Smooth muscle cell (in vitro differentiated cells): ENCODE data around the gene GRK5. TPM values are rescaled to one million over a fixed set of nuclear protein-coding genes. Genes with fewer than 3 reads are reported as not detected.

Experiments used
- DNase-seq: peaks from one replicate; lab custom pipeline; 2025; ENCODE audit not compliant: unreplicated experiment; lab: John Stamatoyannopoulos, UW
- H2AFZ ChIP-seq: fragments of 200-600 bp; sonication (generic); 2 replicates; pipeline ENCODE4 v1.6.0; 2016; ENCODE audit warnings: antibody characterized with exemption, low read depth, mild to moderate bottlenecking
- H3F3A ChIP-seq: fragments of 200-600 bp; sonication (generic); 2 replicates; pipeline ENCODE4 v1.6.0; 2017; ENCODE audit warnings: antibody characterized with exemption, low read depth
- H3K27ac ChIP-seq: fragments of 200-600 bp; sonication (generic); 2 replicates; pipeline ENCODE4 v1.5.1; 2016; ENCODE audit warnings: low read depth, mild to moderate bottlenecking
- H3K27me3 ChIP-seq: fragments of 200-600 bp; sonication (generic); 2 replicates; pipeline ENCODE4 v1.6.1; 2016; ENCODE audit warnings: low read depth, mild to moderate bottlenecking
- H3K36me3 ChIP-seq: fragments of 200-600 bp; sonication (generic); 2 replicates; pipeline ENCODE4 v1.5.1; 2016; ENCODE audit warnings: low read depth
- H3K4me1 ChIP-seq: fragments of 200-600 bp; sonication (generic); 2 replicates; pipeline ENCODE4 v1.5.1; 2016; ENCODE audit warnings: low read depth
- H3K4me2 ChIP-seq: fragments of 200-600 bp; sonication (generic); 2 replicates; pipeline ENCODE4 v1.6.0; 2016; ENCODE audit warnings: mild to moderate bottlenecking
- H3K4me3 ChIP-seq: fragments of 200-600 bp; sonication (generic); 2 replicates; pipeline ENCODE4 v1.5.1; 2016; ENCODE audit warnings: mild to moderate bottlenecking
- H3K79me2 ChIP-seq: fragments of 200-600 bp; sonication (generic); 2 replicates; pipeline ENCODE4 v1.6.0; 2016; ENCODE audit warnings: low read depth, mild to moderate bottlenecking
- H3K9ac ChIP-seq: fragments of 200-600 bp; sonication (generic); 2 replicates; pipeline ENCODE4 v1.6.0; 2016; ENCODE audit warnings: low read depth
- H3K9me3 ChIP-seq: fragments of 200-600 bp; sonication (generic); replicated peaks from 2 replicates; pipeline ENCODE4 v1.5.1; 2016; ENCODE audit warnings: low read depth
- H4K20me1 ChIP-seq: fragments of 200-600 bp; sonication (generic); 2 replicates; pipeline ENCODE4 v1.6.0; 2016; ENCODE audit warnings: low read depth
- WGBS: methylation state at CpG from one replicate; pipeline ENCODE4 v1.1.7; 2016; ENCODE audit warnings: low lambda C conversion rate; 5-methylcytosine and 5-hydroxymethylcytosine counted together
- polyA plus RNA-seq: library from polyadenylated mRNA; unstranded; fragments of >200 nt; fragmentation: Nextera tagmentation; extraction: Ambion mirVana; gene quantifications from 2 replicates; pipeline ENCODE4 v1.2.1, GENCODE V29; 2016
- total RNA-seq: library from RNA; depleted of rRNA; stranded (reverse); fragments of >200 nt; gene quantifications from 2 replicates; pipeline ENCODE4 v1.2.3, GENCODE V29; 2014
- TF ChIP-seq, protein P1 (sequence below): fragments of 200-600 bp; sonication (generic); IDR thresholded peaks from 2 replicates; pipeline ENCODE4 v1.5.1; 2017; ENCODE audit warnings: borderline replicate concordance, mild to moderate bottlenecking, antibody characterized with exemption; ENCODE audit not compliant: insufficient read depth, poor library complexity, severe bottlenecking

GRK5 gene
- total and polyA plus RNA-seq, 2 experiments from 2014 or later = 4.4 to 5.2 TPM

DNA sequence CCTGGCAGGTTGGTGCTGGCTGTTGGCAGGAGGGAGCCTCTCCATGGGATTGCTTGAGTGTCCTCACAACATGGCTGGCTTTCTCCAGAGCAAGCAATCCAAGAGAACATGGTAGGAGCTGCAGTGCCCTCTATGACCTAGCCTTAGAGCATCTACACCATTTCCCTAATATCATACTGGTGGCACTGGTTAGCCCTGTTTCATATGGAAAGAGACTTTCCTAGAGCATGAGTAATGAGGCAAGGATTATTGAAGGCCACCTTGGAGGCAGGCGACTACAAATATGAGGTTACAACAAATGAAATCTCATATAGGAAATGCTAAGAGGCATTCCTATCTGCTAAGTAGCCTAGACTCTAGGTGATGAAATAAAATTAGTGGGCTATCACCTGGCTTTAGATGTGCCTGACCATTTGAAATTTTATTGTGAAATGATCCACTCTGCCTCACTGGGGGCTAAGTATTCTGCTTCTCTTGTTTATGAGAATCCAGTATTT is 181.5 kb downstream of the GRK5 start:
- TF ChIP-seq, protein P1, sequence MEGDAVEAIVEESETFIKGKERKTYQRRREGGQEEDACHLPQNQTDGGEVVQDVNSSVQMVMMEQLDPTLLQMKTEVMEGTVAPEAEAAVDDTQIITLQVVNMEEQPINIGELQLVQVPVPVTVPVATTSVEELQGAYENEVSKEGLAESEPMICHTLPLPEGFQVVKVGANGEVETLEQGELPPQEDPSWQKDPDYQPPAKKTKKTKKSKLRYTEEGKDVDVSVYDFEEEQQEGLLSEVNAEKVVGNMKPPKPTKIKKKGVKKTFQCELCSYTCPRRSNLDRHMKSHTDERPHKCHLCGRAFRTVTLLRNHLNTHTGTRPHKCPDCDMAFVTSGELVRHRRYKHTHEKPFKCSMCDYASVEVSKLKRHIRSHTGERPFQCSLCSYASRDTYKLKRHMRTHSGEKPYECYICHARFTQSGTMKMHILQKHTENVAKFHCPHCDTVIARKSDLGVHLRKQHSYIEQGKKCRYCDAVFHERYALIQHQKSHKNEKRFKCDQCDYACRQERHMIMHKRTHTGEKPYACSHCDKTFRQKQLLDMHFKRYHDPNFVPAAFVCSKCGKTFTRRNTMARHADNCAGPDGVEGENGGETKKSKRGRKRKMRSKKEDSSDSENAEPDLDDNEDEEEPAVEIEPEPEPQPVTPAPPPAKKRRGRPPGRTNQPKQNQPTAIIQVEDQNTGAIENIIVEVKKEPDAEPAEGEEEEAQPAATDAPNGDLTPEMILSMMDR = no peak
- H3F3A ChIP-seq = no peaks in the 10 kb centered on the region
- 100% methylated on average over 1 of the region's 1 CpG for WGBS

DNA sequence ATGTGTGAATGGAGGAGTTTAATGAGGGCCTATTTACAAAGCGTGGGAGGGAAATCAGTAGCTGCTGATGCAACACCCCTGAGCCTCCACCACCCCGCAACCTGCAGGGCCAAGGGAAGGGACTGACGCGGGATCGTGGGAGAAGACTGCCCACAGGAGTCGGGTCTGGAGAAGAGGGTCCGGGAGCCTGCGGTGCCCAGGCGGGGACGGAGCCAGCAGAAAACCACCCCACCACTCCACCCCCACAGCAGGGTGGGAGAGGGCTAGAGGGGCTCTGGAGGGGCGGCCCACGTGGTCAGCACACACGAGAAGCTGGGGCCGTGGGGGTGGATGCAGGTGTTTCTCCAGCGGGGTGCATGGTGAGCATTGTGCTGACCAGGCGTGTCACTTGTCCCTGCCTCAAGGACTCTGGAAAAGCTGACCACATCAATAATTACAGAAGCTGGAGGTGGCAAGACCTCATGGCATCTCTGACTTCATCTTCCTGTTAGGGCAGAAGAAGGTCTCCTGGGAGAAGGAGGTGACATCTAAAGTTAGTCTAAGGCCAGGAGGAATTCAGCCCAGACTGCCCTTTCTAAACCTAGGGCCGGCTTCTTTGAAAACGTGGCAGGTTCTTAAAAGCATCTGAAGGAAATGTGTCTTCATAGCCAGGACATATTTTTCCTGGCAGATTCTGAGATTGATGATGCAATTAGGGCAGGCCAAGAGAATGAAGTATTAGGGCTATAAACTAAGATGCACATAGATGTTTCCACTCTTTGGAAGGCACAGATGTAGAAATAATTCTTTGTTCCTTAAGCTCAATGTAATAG is 184.3 kb downstream of the GRK5 start:
- no peaks in the 10 kb centered on the region for H3K9me3 ChIP-seq
- TF ChIP-seq, protein P1 = no peak
- H2AFZ ChIP-seq = no peak overlapping the region
- H3K79me2 ChIP-seq = no peaks in the 10 kb centered on the region
- no peaks in the 10 kb centered on the region for H3K27me3 ChIP-seq
- 84% methylated on average over 18 of the region's 18 CpGs for WGBS
- no peak overlapping the region for H3K9ac ChIP-seq
- H3K4me3 ChIP-seq = no peak overlapping the region
- no peak overlapping the region for H3K27ac ChIP-seq
- H4K20me1 ChIP-seq = no peaks in the 10 kb centered on the region
- no peak overlapping the region for H3K4me2 ChIP-seq
- DNase-seq = no peak
- no peaks in the 10 kb centered on the region for H3K36me3 ChIP-seq
- no peaks in the 10 kb centered on the region for H3K4me1 ChIP-seq
- H3F3A ChIP-seq = no peaks in the 10 kb centered on the region

More for the DNA sequence above, 181.5 kb downstream of the GRK5 start:
- Histone ChIP-seq H3K27me3 (no peaks in the 10 kb centered on the region), H3K36me3 (no peaks in the 10 kb centered on the region), H3K9ac (no peak overlapping the region), H3K79me2 (no peaks in the 10 kb centered on the region), H2AFZ (no peak overlapping the region), H3K4me1 (no peaks in the 10 kb centered on the region), H3K4me2 (no peak overlapping the region), H3K27ac (no peak overlapping the region), H4K20me1 (no peaks in the 10 kb centered on the region), H3K4me3 (no peak overlapping the region), H3K9me3 (no peaks in the 10 kb centered on the region)
- no peak for DNase-seq

DNA sequence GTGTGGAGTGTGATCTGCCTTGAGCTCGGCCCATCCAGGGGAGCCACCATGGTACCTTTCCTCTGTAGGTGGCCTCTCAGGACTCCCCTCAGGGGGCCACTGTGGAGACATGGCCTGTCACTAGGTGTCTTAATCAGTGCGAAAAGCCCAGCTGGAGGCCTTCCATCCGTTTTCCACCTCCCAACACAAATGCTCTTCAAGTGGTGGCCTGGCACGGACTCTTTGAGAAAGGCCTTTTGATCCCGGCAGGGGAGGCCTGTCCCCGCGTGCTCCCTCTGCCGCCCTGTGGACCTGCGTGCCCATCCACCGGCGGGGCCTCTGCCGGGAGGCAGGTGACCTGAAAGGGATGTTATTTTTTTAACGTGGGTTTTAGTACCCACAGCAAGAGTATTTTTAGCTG is 185.6 kb downstream of the GRK5 start:
- H3K4me2 ChIP-seq = no peak overlapping the region
- H3K4me3 ChIP-seq = no peak overlapping the region
- no peaks in the 10 kb centered on the region for H3K27me3 ChIP-seq
- no peaks in the 10 kb centered on the region for H3K9me3 ChIP-seq
- no peaks in the 10 kb centered on the region for H3K36me3 ChIP-seq
- no peaks in the 10 kb centered on the region for H4K20me1 ChIP-seq
- H2AFZ ChIP-seq = no peak overlapping the region
- TF ChIP-seq, protein P1 = no peak
- H3K79me2 ChIP-seq = no peaks in the 10 kb centered on the region
- no peak for DNase-seq
- no peaks in the 10 kb centered on the region for H3F3A ChIP-seq
- 82% methylated on average over 13 of the region's 13 CpGs for WGBS
- no peak overlapping the region for H3K27ac ChIP-seq
- H3K9ac ChIP-seq = no peak overlapping the region
- H3K4me1 ChIP-seq = no peaks in the 10 kb centered on the region

DNA sequence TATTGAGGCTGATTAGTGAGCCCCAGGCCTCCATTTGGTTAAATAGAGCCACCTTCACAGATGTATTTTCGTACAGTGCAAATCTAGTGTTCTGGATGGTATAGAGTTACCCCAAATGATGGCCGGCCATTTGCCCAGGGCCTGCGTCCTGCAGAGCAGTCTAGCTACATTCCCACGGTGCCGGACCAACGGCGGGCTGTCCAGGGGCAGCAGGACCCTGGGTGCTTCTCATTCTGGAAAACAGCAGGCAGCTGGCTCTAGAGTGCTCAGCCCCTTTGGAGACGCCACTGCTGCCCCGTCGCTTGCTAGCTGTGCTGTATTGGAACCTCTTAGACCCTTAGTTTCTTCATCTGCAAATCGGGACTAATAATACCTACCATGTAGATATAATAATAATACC is 186.1 kb downstream of the GRK5 start:
- no peaks in the 10 kb centered on the region for H3K4me1 ChIP-seq
- H2AFZ ChIP-seq = no peak overlapping the region
- H4K20me1 ChIP-seq = no peaks in the 10 kb centered on the region
- WGBS = 87% methylated on average over 11 of the region's 11 CpGs
- H3K9ac ChIP-seq = no peak overlapping the region
- H3K79me2 ChIP-seq = no peaks in the 10 kb centered on the region
- DNase-seq = no peak
- H3K9me3 ChIP-seq = no peaks in the 10 kb centered on the region
- no peaks in the 10 kb centered on the region for H3K27me3 ChIP-seq
- no peak overlapping the region for H3K4me3 ChIP-seq
- no peak overlapping the region for H3K4me2 ChIP-seq
- H3K27ac ChIP-seq = no peak overlapping the region
- no peaks in the 10 kb centered on the region for H3F3A ChIP-seq
- TF ChIP-seq, protein P1 = no peak
- H3K36me3 ChIP-seq = no peaks in the 10 kb centered on the region
